Measurements from ENCODE around the gene PINK1. TPM values are rescaled to one million over a fixed set of nuclear protein-coding genes. Genes with fewer than 3 reads are reported as not detected.
A peak's percentile ranks its signal among the peaks of the same experiment; 100 is the strongest.

PINK1 gene
- total RNA-seq, 4 donors from 2014 or later, result 55.6 to 67.4 (median 62.8) TPM

DNA sequence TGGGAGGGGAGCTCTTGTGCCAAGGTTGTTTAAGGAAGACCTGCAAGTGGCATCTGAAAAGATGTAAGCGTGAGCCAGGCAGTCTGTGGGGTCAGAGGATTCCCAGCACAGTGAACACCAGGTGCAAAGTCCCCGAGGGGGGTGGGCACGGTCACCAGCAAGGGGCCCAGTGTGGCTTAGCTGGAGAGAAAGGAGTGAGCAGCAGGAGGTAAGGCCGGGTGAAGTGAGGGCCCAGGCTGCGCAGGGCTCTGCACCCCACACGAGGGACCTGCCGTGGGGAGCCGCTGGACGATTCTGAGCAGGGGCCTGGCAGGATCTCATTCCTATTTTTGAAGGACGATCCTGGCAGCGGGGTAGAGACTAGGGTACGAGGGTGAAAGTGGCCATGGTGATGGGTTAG is 23.8 kb downstream of the PINK1 start:
- Histone ChIP-seq H3K9me3 (no peaks in the 10 kb centered on the region), H3K27me3 (no peaks in the 10 kb centered on the region), H3K4me3 (no peak overlapping the region), H3K36me3 (no peaks in the 10 kb centered on the region), H3K4me1 (peaks cover 0 to 12% of the 10 kb centered on the region in 2 donors), H3K27ac (no peak overlapping the region)
- no peak for TF ChIP-seq POLR2A (IDR thresholded peaks at IDR 0.05)
- TF ChIP-seq, protein P1, sequence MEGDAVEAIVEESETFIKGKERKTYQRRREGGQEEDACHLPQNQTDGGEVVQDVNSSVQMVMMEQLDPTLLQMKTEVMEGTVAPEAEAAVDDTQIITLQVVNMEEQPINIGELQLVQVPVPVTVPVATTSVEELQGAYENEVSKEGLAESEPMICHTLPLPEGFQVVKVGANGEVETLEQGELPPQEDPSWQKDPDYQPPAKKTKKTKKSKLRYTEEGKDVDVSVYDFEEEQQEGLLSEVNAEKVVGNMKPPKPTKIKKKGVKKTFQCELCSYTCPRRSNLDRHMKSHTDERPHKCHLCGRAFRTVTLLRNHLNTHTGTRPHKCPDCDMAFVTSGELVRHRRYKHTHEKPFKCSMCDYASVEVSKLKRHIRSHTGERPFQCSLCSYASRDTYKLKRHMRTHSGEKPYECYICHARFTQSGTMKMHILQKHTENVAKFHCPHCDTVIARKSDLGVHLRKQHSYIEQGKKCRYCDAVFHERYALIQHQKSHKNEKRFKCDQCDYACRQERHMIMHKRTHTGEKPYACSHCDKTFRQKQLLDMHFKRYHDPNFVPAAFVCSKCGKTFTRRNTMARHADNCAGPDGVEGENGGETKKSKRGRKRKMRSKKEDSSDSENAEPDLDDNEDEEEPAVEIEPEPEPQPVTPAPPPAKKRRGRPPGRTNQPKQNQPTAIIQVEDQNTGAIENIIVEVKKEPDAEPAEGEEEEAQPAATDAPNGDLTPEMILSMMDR (IDR thresholded peaks at IDR 0.05), result no peak
- no peak for DNase-seq
- intact Hi-C loops (cut with DNase I; ENCODE audit: low total_unique reads), result no loop called here

DNA sequence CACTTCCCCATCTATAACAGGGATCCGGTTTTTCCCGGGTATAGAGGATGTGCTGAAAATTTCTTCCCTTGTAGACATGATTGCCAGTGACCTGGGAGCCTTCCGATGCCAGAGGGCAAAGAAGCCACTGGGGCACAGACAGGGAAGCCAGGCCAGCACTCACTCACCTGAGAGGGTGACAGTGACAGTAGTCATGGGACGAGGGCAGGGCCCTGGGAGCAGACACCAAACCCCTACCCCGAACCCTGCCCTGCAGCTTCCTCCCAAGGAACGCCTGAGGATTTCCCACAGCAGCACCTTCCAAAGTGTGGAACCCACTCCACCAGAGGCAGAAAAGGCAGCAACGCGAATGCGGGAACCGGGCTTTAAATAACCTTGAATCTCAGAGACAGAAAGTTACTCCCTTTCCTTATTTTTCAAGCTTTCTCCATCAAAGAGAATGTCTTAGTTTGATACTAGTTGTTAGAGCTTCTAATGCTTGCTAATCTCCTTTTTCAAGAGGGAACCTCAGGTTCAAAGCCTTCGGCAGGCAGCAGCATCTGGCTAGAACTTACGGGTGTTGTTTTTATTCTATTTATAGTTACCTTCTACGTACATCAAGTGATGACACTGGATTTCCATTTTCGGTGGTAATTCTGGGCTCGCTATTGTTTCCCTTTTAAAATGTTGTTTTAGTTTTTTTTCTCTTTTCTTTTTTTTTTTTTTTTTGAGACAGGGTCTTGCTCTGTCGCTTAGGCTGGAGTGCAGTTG is 25.1 kb downstream of the PINK1 start:
- intact Hi-C loops (cut with DNase I; ENCODE audit: low total_unique reads), result no loop called here
- TF ChIP-seq POLR2A (IDR thresholded peaks at IDR 0.05), result no peak
- TF ChIP-seq, protein P1 (IDR thresholded peaks at IDR 0.05), result no peak
- H3K27ac ChIP-seq, result no peak overlapping the region
- no peak for DNase-seq
- no peaks in the 10 kb centered on the region for H3K9me3 ChIP-seq
- H3K36me3 ChIP-seq, result no peaks in the 10 kb centered on the region
- H3K4me1 ChIP-seq, result peaks cover 0 to 12% of the 10 kb centered on the region in 2 donors
- no peak overlapping the region for H3K4me3 ChIP-seq
- no peaks in the 10 kb centered on the region for H3K27me3 ChIP-seq

DNA sequence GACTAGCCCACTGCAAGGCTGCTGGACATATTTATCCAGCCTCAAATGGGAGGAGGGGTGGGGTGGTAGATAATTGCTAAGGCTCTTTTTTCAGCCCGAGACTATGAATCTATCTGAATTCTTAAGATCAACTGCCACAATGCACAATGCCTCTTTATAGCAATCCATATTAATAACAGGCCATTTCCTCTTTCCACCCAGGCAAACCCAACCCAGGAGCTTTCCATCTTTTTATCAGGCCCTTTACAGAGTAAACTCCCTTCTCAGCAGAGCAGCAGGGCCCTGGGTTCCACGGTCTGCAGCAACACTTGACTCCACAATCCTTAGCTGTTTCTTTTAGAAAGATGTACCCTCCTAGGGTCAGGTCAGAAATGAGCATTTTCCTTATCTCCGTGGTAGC is 27.1 kb downstream of the PINK1 start:
- Histone ChIP-seq H3K27me3 (no peaks in the 10 kb centered on the region), H3K36me3 (no peaks in the 10 kb centered on the region), H3K4me3 (peak overlapping the region; percentile 72 to 76), H3K4me1 (peaks cover 0 to 12% of the 10 kb centered on the region in 2 donors), H3K27ac (peak overlapping the region; percentile 38 to 67), H3K9me3 (no peaks in the 10 kb centered on the region)
- TF ChIP-seq, protein P1 (IDR thresholded peaks at IDR 0.05), result no peak
- no peak for TF ChIP-seq POLR2A (IDR thresholded peaks at IDR 0.05)
- DNase-seq, result no peak
- intact Hi-C loops (cut with DNase I; ENCODE audit: low total_unique reads), result no loop called here

DNA sequence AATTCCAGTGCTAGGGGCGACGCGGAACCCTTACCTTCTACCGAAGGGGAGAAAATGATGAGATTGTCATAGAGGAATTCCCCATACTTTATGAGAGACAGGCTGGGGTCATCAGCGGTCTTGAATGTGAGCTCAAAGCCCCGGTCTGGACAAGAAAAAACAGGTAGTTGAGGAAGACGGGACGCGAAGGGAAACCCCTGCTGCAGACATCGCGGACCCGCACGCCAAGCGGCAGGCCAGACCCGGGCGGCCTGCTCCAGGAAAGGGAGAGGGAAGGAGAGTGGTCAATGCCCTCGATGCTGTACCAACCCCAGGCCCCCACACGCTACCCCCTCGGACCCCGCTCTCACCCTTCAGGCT is 27.6 kb downstream of the PINK1 start:
- Histone ChIP-seq H3K4me3 (peak overlapping the region; percentile 72 to 76), H3K27me3 (no peaks in the 10 kb centered on the region), H3K36me3 (no peaks in the 10 kb centered on the region), H3K27ac (peak overlapping the region; percentile 38 to 67), H3K4me1 (peaks cover 0 to 12% of the 10 kb centered on the region in 2 donors), H3K9me3 (no peaks in the 10 kb centered on the region)
- no peak for TF ChIP-seq POLR2A (IDR thresholded peaks at IDR 0.05)
- TF ChIP-seq, protein P1 (IDR thresholded peaks at IDR 0.05), result no peak
- DNase-seq, result no peak
- intact Hi-C loops (cut with DNase I; ENCODE audit: low total_unique reads), result no loop called here

DNA sequence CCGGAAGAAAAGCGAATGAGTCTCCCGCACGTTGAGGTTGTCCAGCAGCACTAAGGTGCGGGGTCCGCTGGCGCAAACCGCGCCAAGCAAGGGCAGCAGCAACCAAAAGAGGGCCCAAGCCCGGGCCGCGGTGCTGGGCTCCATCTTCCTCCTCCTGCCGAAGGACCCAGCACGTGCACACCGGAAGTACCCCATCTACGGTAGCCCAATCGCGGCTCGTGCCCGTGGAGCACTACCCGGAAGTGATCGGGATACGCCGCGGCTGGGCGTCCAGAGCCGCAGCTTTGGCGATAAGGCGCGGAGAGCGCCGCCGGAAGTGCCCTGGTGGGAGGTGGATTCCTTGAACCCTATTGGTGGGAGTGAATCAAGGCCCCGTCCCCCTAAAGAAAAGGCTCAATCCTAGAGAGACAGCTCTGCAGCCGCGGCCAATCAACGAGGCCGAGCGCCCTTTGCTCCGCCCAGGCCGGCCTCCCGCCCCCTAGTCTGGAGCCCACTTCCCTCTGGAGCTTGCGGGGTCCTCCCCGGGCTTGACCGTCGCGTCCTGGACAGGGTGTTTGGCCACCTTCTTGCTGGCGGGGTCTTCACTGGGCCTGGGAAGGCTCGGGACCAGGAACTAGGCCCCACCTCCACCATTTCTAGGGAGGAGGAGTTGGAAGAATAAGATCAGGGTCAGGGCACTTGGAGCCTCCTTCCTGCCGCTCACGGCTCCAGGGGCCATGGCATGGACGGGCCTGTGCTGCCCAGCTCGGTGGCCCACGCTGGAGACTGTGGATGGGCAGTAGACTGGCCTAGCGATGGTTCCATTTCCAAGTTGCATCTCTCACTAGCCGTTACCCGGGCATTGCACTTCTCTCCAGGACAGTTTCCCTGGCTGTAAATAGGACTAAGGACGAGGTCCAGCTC is 28.2 kb downstream of the PINK1 start, which contains the start of gene DDOST:
TSS of gene DDOST (minus strand) at position 163 of the 903 bp plus-strand sequence. CDS start at position 144, 19 bp downstream.
- H3K27ac ChIP-seq, result peak within 1 kb of the TSS; percentile 65 to 82
- H3K36me3 ChIP-seq, result no peaks in the 10 kb centered on the region
- no peaks in the 10 kb centered on the region for H3K27me3 ChIP-seq
- intact Hi-C loops (cut with DNase I; ENCODE audit: low total_unique reads), result no loop called here
- H3K4me3 ChIP-seq, result peak within 1 kb of the TSS; percentile 72 to 76
- H3K4me1 ChIP-seq, result peaks cover 0 to 12% of the 10 kb centered on the region in 2 donors
- DNase-seq, result peak; percentile 94 to 95
- TF ChIP-seq POLR2A (IDR thresholded peaks at IDR 0.05), result peak in 1 of 2 donors; percentile 27
- TF ChIP-seq, protein P1 (IDR thresholded peaks at IDR 0.05), result peak; percentile 54 to 66 (median 60)
- H3K9me3 ChIP-seq, result no peaks in the 10 kb centered on the region
